HEK293 (cell line): ENCODE data around the gene RASSF3.

Source experiments
- CTCF ChIA-PET: fragments of 350-600 bp; formaldehyde crosslinking; extraction: SDS; loops from one replicate; lab custom pipeline; 2021; ENCODE audit warnings: antibody characterized with exemption; lab: Yijun Ruan, JAX
- POLR2A ChIA-PET: fragments of 300-600 bp; formaldehyde crosslinking; extraction: SDS; loops from one replicate; lab custom pipeline; 2020; ENCODE audit warnings: antibody characterized with exemption, inconsistent platforms; lab: Yijun Ruan, JAX
- H3K27ac ChIP-seq: fragments of 200-500 bp; sonication (Bioruptor generic); 2 replicates; pipeline ENCODE4 v1.5.1; 2014; ENCODE audit warnings: low read depth, low read length, control low read depth, inconsistent platforms; ENCODE audit errors: extremely low read depth
- H3K36me3 ChIP-seq, 2 experiments: fragments of 200-500 bp in 1 of 2; sonication (Bioruptor generic) in 1 of 2; 1 replicate in 1 of 2; 2 replicates in 1 of 2; pipeline ENCODE4 v1.5.1; 2014 to 2017; ENCODE audit warnings: inconsistent platforms in 2 of 2, low read length in 2 of 2; ENCODE audit not compliant: control insufficient read depth in 2 of 2, insufficient read depth in 1 of 2
- H3K4me1 ChIP-seq: fragments of 200-500 bp; sonication (Bioruptor generic); 2 replicates; pipeline ENCODE4 v1.5.1; 2014; ENCODE audit warnings: mild to moderate bottlenecking, low read length, inconsistent platforms; ENCODE audit not compliant: control insufficient read depth, insufficient read depth
- H3K4me3 ChIP-seq: 2 replicates; pipeline ENCODE4 v1.5.1; 2011; ENCODE audit warnings: low read depth, mild to moderate bottlenecking, control low read depth, low read length, moderate library complexity
- H3K9me3 ChIP-seq: fragments of 200-500 bp; sonication (Bioruptor generic); 2 replicates; pipeline ENCODE4 v1.5.1; 2014; ENCODE audit warnings: low read depth, low read length, inconsistent platforms; ENCODE audit not compliant: control insufficient read depth, insufficient read depth
- SETDB1 ChIP-seq: IDR thresholded peaks from one replicate; pipeline ENCODE4 v1.6.1; 2017; ENCODE audit warnings: mild to moderate bottlenecking, low read length, moderate library complexity, mixed read lengths; ENCODE audit not compliant: insufficient read length
- ZBTB20 ChIP-seq: fragments of 450-650 bp; formaldehyde crosslinking; IDR thresholded peaks from 2 replicates; pipeline ENCODE4 v1.5.1; 2016; ENCODE audit warnings: missing biosample characterization, missing genetic modification characterization
- ZBTB7A ChIP-seq: fragments of 450-650 bp; formaldehyde crosslinking; IDR thresholded peaks from 2 replicates; pipeline ENCODE4 v1.5.1; 2016; ENCODE audit warnings: low read depth, missing biosample characterization, missing genetic modification characterization
- ZEB2 ChIP-seq: fragments of 450-650 bp; formaldehyde crosslinking; IDR thresholded peaks from 2 replicates; pipeline ENCODE4 v1.5.1; 2016; ENCODE audit warnings: missing biosample characterization, missing genetic modification characterization
- ZIC2 ChIP-seq: fragments of 450-650 bp; formaldehyde crosslinking; IDR thresholded peaks from 2 replicates; pipeline ENCODE4 v1.5.1; 2016; ENCODE audit warnings: missing biosample characterization, missing genetic modification characterization
- ZNF175 ChIP-seq: fragments of 450-650 bp; formaldehyde crosslinking; IDR thresholded peaks from 2 replicates; pipeline ENCODE4 v1.5.1; 2016; ENCODE audit warnings: missing biosample characterization, missing genetic modification characterization
- ZNF266 ChIP-seq: fragments of 450-650 bp; formaldehyde crosslinking; IDR thresholded peaks from 2 replicates; pipeline ENCODE4 v1.5.1; 2016; ENCODE audit warnings: missing biosample characterization, missing genetic modification characterization, low read depth
- ZNF324 ChIP-seq: fragments of 450-650 bp; formaldehyde crosslinking; IDR thresholded peaks from 2 replicates; pipeline ENCODE4 v1.5.1; 2016; ENCODE audit warnings: missing biosample characterization, missing genetic modification characterization
- ZNF37A ChIP-seq: fragments of 450-650 bp; IDR thresholded peaks from 2 replicates; pipeline ENCODE4 v1.5.1; 2018; ENCODE audit warnings: missing biosample characterization, missing genetic modification characterization
- ZNF548 ChIP-seq: fragments of 450-650 bp; formaldehyde crosslinking; IDR thresholded peaks from 2 replicates; pipeline ENCODE4 v1.5.1; 2016; ENCODE audit warnings: missing biosample characterization, missing genetic modification characterization
- ZNF664 ChIP-seq: fragments of 450-650 bp; formaldehyde crosslinking; IDR thresholded peaks from 2 replicates; pipeline ENCODE4 v1.5.1; 2016; ENCODE audit warnings: missing biosample characterization, missing genetic modification characterization
- ZNF677 ChIP-seq: fragments of 450-650 bp; IDR thresholded peaks from 2 replicates; pipeline ENCODE4 v1.5.0; 2018; ENCODE audit warnings: missing biosample characterization, mild to moderate bottlenecking, missing genetic modification characterization, moderate library complexity
- ZNF785 ChIP-seq: fragments of 450-650 bp; formaldehyde crosslinking; IDR thresholded peaks from 2 replicates; pipeline ENCODE4 v1.5.1; 2016; ENCODE audit warnings: missing biosample characterization, missing genetic modification characterization
- ZNF792 ChIP-seq: fragments of 450-650 bp; formaldehyde crosslinking; IDR thresholded peaks from 2 replicates; pipeline ENCODE4 v1.5.1; 2016; ENCODE audit warnings: missing biosample characterization, missing genetic modification characterization
- ZSCAN23 ChIP-seq: fragments of 450-650 bp; formaldehyde crosslinking; IDR thresholded peaks from 2 replicates; pipeline ENCODE4 v1.5.1; 2016; ENCODE audit warnings: missing biosample characterization, missing genetic modification characterization
- TF ChIP-seq, protein P1 (sequence below): fragments of 450-650 bp; formaldehyde crosslinking; IDR thresholded peaks from 2 replicates; pipeline ENCODE4 v1.5.1; 2016; ENCODE audit warnings: missing biosample characterization, missing genetic modification characterization
- TF ChIP-seq, protein P2 (sequence below): fragments of 450-650 bp; formaldehyde crosslinking; IDR thresholded peaks from 2 replicates; pipeline ENCODE4 v1.5.1; 2016; ENCODE audit warnings: missing biosample characterization, missing genetic modification characterization
- TF ChIP-seq, protein P3 (sequence below): fragments of 450-650 bp; formaldehyde crosslinking; IDR thresholded peaks from 2 replicates; pipeline ENCODE4 v1.5.1; 2016; ENCODE audit warnings: missing biosample characterization, missing genetic modification characterization
- TF ChIP-seq, protein P4 (sequence below): fragments of 450-650 bp; formaldehyde crosslinking; IDR thresholded peaks from 2 replicates; pipeline ENCODE4 v1.5.1; 2016; ENCODE audit warnings: missing biosample characterization, missing genetic modification characterization
- TF ChIP-seq, protein P5 (sequence below): fragments of 450-650 bp; IDR thresholded peaks from 2 replicates; pipeline ENCODE4 v1.5.1; 2018; ENCODE audit warnings: missing biosample characterization, missing genetic modification characterization
- TF ChIP-seq, protein P6 (sequence below): fragments of 450-650 bp; formaldehyde crosslinking; IDR thresholded peaks from 2 replicates; pipeline ENCODE4 v1.5.1; 2016; ENCODE audit warnings: missing biosample characterization, missing genetic modification characterization
- TF ChIP-seq, protein P7 (sequence below): fragments of 450-650 bp; formaldehyde crosslinking; conservative IDR thresholded peaks from 2 replicates; pipeline ENCODE4 v1.5.1; 2016; ENCODE audit warnings: low read depth, missing biosample characterization, missing genetic modification characterization
- TF ChIP-seq, protein P8 (sequence below): fragments of 450-650 bp; formaldehyde crosslinking; IDR thresholded peaks from 2 replicates; pipeline ENCODE4 v1.5.1; 2016; ENCODE audit warnings: missing biosample characterization, missing genetic modification characterization

Gene RASSF3

DNA sequence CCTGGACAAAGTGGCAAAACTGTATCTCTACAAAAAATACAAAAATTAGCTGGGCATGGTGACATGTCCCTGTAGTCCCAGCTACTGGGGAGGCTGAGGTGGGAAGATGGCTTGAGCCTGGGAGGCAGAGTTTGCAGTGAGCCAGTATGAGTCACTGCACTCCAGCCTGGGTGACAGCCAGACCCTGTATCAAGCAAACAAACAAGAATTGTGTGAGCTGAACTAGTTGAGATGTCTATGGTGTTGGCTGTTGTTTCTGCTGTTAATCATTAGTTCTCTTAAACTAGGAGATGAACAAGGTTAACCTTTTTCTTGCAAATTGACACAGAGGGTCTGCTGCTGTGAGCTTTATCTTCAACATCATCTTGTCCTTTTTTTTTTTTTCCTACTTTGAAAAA is 23.6 kb downstream of the RASSF3 start (continued):
- TF ChIP-seq ZNF37A, result no peak
- TF ChIP-seq, protein P1, sequence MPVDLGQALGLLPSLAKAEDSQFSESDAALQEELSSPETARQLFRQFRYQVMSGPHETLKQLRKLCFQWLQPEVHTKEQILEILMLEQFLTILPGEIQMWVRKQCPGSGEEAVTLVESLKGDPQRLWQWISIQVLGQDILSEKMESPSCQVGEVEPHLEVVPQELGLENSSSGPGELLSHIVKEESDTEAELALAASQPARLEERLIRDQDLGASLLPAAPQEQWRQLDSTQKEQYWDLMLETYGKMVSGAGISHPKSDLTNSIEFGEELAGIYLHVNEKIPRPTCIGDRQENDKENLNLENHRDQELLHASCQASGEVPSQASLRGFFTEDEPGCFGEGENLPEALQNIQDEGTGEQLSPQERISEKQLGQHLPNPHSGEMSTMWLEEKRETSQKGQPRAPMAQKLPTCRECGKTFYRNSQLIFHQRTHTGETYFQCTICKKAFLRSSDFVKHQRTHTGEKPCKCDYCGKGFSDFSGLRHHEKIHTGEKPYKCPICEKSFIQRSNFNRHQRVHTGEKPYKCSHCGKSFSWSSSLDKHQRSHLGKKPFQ (tag by site-specific recombination), result no peak
- TF ChIP-seq ZNF266, result no peak
- TF ChIP-seq ZEB2, result peak; percentile 34; the same call in 1 of the 2 replicates
- no peak for TF ChIP-seq ZNF548 (tag by site-specific recombination)

DNA sequence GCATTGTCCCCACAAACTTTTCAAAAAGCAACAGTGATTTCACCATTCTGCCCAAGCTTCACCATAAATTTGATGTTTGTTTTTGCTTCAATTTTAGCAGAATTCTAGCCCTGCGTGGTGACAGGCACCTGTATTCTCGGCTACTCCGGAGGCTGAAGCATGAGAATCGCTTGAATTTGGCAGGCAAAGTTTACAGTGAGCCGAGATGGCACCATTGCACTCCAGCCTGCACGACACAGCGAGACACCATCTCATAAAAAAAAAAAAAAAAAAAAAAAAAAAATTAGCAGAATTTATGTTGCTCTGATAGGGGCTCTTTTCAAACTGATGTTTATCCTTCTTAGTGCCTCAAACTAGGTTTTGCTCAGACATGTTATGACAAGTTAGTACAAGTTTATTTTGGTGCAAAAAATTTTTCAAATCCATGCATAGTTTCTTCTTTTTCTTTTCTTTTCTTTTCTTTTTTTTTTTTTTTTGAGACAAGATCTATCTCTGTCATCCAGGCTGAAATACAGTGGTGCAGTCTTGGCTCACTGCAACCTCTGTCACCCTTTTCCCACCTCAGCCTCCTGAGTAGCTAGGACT is 24.3 kb downstream of the RASSF3 start:
- no peaks in the 10 kb centered on the region for H3K9me3 ChIP-seq
- H3K36me3 ChIP-seq, result no peaks in the 10 kb centered on the region; a peak in 1 of 3 replicates
- peak overlapping the region; percentile 47 for H3K27ac ChIP-seq
- H3K4me3 ChIP-seq, result no peak overlapping the region
- ChIA-PET POLR2A (interaction anchor here (0.7 kb wide), 1 partner anchor 90 kb away, joined by 5 read pairs; no protein-coding TSS in a partner anchor), CTCF (interaction anchor here (1.5 kb wide), 1 partner anchor 17 kb away, joined by 3 read pairs; no protein-coding TSS in a partner anchor)
- H3K4me1 ChIP-seq, result peaks cover 16% of the 10 kb centered on the region
- TF ChIP-seq ZBTB7A (tag by site-specific recombination) (no peak), ZIC2 (peak; percentile 15; the same call in 1 of the 2 replicates), SETDB1 (no peak), ZNF664 (tag by site-specific recombination) (peak; percentile 58; the same call in 1 of the 2 replicates), ZNF785 (no peak), ZNF175 (no peak), ZBTB20 (tag by site-specific recombination) (peak; percentile 22; the same call in 1 of the 2 replicates), ZNF792 (tag by site-specific recombination) (no peak), ZNF324 (tag by site-specific recombination) (no peak), ZSCAN23 (tag by site-specific recombination) (no peak), ZNF677 (tag by site-specific recombination) (no peak)
- TF ChIP-seq, protein P2, sequence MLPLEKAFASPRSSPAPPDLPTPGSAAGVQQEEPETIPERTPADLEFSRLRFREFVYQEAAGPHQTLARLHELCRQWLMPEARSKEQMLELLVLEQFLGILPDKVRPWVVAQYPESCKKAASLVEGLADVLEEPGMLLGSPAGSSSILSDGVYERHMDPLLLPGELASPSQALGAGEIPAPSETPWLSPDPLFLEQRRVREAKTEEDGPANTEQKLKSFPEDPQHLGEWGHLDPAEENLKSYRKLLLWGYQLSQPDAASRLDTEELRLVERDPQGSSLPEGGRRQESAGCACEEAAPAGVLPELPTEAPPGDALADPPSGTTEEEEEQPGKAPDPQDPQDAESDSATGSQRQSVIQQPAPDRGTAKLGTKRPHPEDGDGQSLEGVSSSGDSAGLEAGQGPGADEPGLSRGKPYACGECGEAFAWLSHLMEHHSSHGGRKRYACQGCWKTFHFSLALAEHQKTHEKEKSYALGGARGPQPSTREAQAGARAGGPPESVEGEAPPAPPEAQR (tag by site-specific recombination), result no peak
- TF ChIP-seq, protein P3, sequence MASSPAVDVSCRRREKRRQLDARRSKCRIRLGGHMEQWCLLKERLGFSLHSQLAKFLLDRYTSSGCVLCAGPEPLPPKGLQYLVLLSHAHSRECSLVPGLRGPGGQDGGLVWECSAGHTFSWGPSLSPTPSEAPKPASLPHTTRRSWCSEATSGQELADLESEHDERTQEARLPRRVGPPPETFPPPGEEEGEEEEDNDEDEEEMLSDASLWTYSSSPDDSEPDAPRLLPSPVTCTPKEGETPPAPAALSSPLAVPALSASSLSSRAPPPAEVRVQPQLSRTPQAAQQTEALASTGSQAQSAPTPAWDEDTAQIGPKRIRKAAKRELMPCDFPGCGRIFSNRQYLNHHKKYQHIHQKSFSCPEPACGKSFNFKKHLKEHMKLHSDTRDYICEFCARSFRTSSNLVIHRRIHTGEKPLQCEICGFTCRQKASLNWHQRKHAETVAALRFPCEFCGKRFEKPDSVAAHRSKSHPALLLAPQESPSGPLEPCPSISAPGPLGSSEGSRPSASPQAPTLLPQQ (tag by site-specific recombination), result no peak
- TF ChIP-seq, protein P4, sequence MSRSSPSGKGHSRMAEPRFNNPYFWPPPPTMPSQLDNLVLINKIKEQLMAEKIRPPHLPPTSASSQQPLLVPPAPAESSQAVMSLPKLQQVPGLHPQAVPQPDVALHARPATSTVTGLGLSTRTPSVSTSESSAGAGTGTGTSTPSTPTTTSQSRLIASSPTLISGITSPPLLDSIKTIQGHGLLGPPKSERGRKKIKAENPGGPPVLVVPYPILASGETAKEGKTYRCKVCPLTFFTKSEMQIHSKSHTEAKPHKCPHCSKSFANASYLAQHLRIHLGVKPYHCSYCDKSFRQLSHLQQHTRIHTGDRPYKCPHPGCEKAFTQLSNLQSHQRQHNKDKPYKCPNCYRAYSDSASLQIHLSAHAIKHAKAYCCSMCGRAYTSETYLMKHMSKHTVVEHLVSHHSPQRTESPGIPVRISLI (tag by site-specific recombination), result peak; percentile 82
- TF ChIP-seq, protein P5, sequence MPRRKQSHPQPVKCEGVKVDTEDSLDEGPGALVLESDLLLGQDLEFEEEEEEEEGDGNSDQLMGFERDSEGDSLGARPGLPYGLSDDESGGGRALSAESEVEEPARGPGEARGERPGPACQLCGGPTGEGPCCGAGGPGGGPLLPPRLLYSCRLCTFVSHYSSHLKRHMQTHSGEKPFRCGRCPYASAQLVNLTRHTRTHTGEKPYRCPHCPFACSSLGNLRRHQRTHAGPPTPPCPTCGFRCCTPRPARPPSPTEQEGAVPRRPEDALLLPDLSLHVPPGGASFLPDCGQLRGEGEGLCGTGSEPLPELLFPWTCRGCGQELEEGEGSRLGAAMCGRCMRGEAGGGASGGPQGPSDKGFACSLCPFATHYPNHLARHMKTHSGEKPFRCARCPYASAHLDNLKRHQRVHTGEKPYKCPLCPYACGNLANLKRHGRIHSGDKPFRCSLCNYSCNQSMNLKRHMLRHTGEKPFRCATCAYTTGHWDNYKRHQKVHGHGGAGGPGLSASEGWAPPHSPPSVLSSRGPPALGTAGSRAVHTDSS, result no peak
- TF ChIP-seq, protein P6, sequence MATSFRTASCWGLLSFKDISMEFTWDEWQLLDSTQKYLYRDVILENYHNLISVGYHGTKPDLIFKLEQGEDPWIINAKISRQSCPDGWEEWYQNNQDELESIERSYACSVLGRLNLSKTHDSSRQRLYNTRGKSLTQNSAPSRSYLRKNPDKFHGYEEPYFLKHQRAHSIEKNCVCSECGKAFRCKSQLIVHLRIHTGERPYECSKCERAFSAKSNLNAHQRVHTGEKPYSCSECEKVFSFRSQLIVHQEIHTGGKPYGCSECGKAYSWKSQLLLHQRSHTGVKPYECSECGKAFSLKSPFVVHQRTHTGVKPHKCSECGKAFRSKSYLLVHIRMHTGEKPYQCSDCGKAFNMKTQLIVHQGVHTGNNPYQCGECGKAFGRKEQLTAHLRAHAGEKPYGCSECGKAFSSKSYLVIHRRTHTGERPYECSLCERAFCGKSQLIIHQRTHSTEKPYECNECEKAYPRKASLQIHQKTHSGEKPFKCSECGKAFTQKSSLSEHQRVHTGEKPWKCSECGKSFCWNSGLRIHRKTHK (tag by site-specific recombination), result no peak
- TF ChIP-seq, protein P7, sequence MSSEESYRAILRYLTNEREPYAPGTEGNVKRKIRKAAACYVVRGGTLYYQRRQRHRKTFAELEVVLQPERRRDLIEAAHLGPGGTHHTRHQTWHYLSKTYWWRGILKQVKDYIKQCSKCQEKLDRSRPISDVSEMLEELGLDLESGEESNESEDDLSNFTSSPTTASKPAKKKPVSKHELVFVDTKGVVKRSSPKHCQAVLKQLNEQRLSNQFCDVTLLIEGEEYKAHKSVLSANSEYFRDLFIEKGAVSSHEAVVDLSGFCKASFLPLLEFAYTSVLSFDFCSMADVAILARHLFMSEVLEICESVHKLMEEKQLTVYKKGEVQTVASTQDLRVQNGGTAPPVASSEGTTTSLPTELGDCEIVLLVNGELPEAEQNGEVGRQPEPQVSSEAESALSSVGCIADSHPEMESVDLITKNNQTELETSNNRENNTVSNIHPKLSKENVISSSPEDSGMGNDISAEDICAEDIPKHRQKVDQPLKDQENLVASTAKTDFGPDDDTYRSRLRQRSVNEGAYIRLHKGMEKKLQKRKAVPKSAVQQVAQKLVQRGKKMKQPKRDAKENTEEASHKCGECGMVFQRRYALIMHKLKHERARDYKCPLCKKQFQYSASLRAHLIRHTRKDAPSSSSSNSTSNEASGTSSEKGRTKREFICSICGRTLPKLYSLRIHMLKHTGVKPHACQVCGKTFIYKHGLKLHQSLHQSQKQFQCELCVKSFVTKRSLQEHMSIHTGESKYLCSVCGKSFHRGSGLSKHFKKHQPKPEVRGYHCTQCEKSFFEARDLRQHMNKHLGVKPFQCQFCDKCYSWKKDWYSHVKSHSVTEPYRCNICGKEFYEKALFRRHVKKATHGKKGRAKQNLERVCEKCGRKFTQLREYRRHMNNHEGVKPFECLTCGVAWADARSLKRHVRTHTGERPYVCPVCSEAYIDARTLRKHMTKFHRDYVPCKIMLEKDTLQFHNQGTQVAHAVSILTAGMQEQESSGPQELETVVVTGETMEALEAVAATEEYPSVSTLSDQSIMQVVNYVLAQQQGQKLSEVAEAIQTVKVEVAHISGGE (tag by site-specific recombination), result no peak
- TF ChIP-seq, protein P8, sequence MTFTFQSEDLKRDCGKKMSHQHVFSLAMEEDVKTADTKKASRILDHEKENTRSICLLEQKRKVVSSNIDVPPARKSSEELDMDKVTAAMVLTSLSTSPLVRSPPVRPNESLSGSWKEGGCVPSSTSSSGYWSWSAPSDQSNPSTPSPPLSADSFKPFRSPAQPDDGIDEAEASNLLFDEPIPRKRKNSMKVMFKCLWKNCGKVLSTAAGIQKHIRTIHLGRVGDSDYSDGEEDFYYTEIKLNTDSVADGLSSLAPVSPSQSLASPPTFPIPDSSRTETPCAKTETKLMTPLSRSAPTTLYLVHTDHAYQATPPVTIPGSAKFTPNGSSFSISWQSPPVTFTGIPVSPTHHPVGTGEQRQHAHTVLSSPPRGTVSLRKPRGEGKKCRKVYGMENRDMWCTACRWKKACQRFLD (tag by site-specific recombination), result no peak
